Measurements from ENCODE around the gene DPYSL3. TPM values are rescaled to one million over a fixed set of nuclear protein-coding genes. Genes with fewer than 3 reads are reported as not detected.

Gene DPYSL3
- polyA plus RNA-seq, 1 of the 3 experiments (the other 2 are of a cell fraction), result 123 TPM

DNA sequence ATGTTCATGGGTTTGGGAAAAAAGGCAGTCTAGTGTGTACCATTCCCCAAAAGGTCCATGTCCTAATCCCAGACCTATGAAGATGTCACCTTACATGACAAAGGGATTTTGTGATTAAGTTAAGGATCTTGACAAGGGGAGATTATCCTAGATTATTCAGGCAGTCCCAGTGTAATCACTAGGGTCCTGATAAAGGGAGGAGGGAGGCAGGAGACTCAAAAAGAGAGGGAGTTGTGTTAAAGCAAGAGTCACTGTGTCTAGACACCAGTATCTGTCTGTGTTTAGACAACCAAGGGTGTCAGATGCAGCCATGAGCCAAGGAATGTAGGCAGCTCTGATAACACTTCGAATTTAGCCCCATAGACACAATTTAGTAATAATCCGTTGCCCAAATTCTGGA is 49.5 kb downstream of the DPYSL3 start:
- ChIA-PET CTCF (interaction anchor here (1.4 to 3.5 kb wide), 3 partner anchors 99 to 118 kb away, joined by 3 to 17 read pairs (median 14); no protein-coding TSS in a partner anchor), POLR2A (no interaction called here)
- Histone ChIP-seq H3F3A (replicated peaks; ENCODE audit: insufficient read depth) (peaks cover 15% of the 10 kb centered on the region), H3K79me2 (ENCODE audit: insufficient read depth) (peaks cover 67% of the 10 kb centered on the region), H3K9me3 (no peaks in the 10 kb centered on the region), H3K36me3 (replicated peaks in 1 of 2; ENCODE audit: control insufficient read depth in 1 of 2, insufficient read depth in 2 of 2, low read length in 1 of 2) (peaks cover 0 to 7% of the 10 kb centered on the region in 2 experiments), H3K4me1 (ENCODE audit: control insufficient read depth in 1 of 2, insufficient read depth in 2 of 2, low read depth in 1 of 2, low read length in 1 of 2) (peaks cover 3 to 7% of the 10 kb centered on the region in 2 experiments), H2AFZ (ENCODE audit: low read depth) (no peak overlapping the region), H3K27ac (ENCODE audit: low read depth in 2 of 2, low read length in 1 of 2) (no peak overlapping the region), H3K9ac (no peak overlapping the region), H3K27me3 (ENCODE audit: insufficient read depth) (no peaks in the 10 kb centered on the region), H3K4me3 (ENCODE audit: low read depth in 2 of 2, low read length in 1 of 2) (no peak overlapping the region), H4K20me1 (ENCODE audit: insufficient read depth) (no peaks in the 10 kb centered on the region), H3K9me2 (no peaks in the 10 kb centered on the region), H3K4me2 (no peak overlapping the region)
- WGBS (ENCODE audit: low lambda C conversion rate), result 77% methylated on average over 2 of the region's 2 CpGs
- no peak for DNase-seq
- TF ChIP-seq REST (IDR thresholded peaks at IDR 0.05; ENCODE audit: low read depth, low read length), result no peak
- no peak for TF ChIP-seq FOXJ3 (CRISPR knock-in tag; IDR thresholded peaks at IDR 0.05)
- TF ChIP-seq CTCF (IDR thresholded peaks at IDR 0.05), result no peak
- no peak for TF ChIP-seq RAD21 (IDR thresholded peaks at IDR 0.05; ENCODE audit: low read length)
- no peak for TF ChIP-seq TEAD4 (IDR thresholded peaks at IDR 0.05; ENCODE audit: borderline replicate concordance, insufficient read depth)
- TF ChIP-seq SMC3 (IDR thresholded peaks at IDR 0.05; ENCODE audit: low read depth, low read length), result no peak
- TF ChIP-seq EP300 (IDR thresholded peaks at IDR 0.05; ENCODE audit: borderline replicate concordance in 1 of 2, low read depth in 1 of 2, low read length in 1 of 2), result no peak

DNA sequence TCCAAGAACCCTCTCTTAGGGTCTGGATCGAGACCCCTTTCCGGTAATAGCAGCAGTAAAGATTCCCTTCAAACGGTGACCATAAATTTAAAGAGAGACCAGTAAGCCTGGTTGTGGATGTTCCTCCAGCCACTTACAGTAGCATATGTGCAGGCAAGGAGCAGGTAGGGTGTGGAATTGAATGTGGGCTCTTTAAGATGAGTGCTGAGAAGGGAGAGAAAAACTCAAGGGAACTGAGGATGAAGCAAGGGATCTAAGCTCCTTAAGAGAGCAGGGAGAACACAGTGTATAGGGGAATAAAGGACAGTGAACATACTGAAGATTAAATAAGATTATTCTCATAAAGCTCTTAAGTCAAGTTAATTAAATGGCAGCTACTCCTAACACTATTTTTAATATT is 51.3 kb downstream of the DPYSL3 start:
- no peak for TF ChIP-seq EP300 (IDR thresholded peaks at IDR 0.05; ENCODE audit: borderline replicate concordance in 1 of 2, low read depth in 1 of 2, low read length in 1 of 2)
- no peak for TF ChIP-seq GABPA (IDR thresholded peaks at IDR 0.05; ENCODE audit: low read depth)
- no peak for TF ChIP-seq TEAD4 (IDR thresholded peaks at IDR 0.05; ENCODE audit: borderline replicate concordance, insufficient read depth)
- TF ChIP-seq, protein P1, sequence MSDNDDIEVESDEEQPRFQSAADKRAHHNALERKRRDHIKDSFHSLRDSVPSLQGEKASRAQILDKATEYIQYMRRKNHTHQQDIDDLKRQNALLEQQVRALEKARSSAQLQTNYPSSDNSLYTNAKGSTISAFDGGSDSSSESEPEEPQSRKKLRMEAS (IDR thresholded peaks at IDR 0.05; ENCODE audit: low read depth), result no peak
- no peak for TF ChIP-seq SIN3A (IDR thresholded peaks at IDR 0.05; ENCODE audit: borderline replicate concordance, low read depth, low read length)
- no peak for TF ChIP-seq RAD21 (IDR thresholded peaks at IDR 0.05; ENCODE audit: low read length)
- no peak for TF ChIP-seq RXRA (IDR thresholded peaks at IDR 0.05; ENCODE audit: borderline replicate concordance, low read depth)
- no peak for TF ChIP-seq ZBTB33 (IDR thresholded peaks at IDR 0.05; ENCODE audit: borderline replicate concordance, low read depth)
- no peak for TF ChIP-seq EZH2phosphoT487 (IDR thresholded peaks at IDR 0.05; ENCODE audit: borderline replicate concordance, low read depth)
- no peak for TF ChIP-seq CHD2 (IDR thresholded peaks at IDR 0.05; ENCODE audit: low read length, partially characterized antibody)
- DNase-seq, result no peak
- no peaks in the 10 kb centered on the region for H4K20me1 ChIP-seq (ENCODE audit: insufficient read depth)
- H3K4me3 ChIP-seq (ENCODE audit: low read depth in 2 of 2, low read length in 1 of 2), result no peak overlapping the region
- POLR2A ChIA-PET, result no interaction called here
- 90% methylated on average over 3 of the region's 3 CpGs for WGBS (ENCODE audit: low lambda C conversion rate)
- H3K9me2 ChIP-seq, result no peaks in the 10 kb centered on the region
- no peak overlapping the region for H3K9ac ChIP-seq
- CTCF ChIA-PET, result interaction anchor here (0.6 to 8.8 kb wide), 4 partner anchors 14 to 248 kb away, joined by 3 to 68 read pairs (median 8); no protein-coding TSS in a partner anchor
- no peaks in the 10 kb centered on the region for H3K27me3 ChIP-seq (ENCODE audit: insufficient read depth)
- H2AFZ ChIP-seq (ENCODE audit: low read depth), result no peak overlapping the region
- H3F3A ChIP-seq (replicated peaks; ENCODE audit: insufficient read depth), result peaks cover 23% of the 10 kb centered on the region
- H3K79me2 ChIP-seq (ENCODE audit: insufficient read depth), result peaks cover 49% of the 10 kb centered on the region
- H3K9me3 ChIP-seq, result no peaks in the 10 kb centered on the region
- peaks cover 12 to 16% of the 10 kb centered on the region in 2 experiments for H3K4me1 ChIP-seq (ENCODE audit: control insufficient read depth in 1 of 2, insufficient read depth in 2 of 2, low read depth in 1 of 2, low read length in 1 of 2)
- H3K36me3 ChIP-seq (replicated peaks in 1 of 2; ENCODE audit: control insufficient read depth in 1 of 2, insufficient read depth in 2 of 2, low read length in 1 of 2), result peaks cover 0 to 7% of the 10 kb centered on the region in 2 experiments
- no peak overlapping the region for H3K27ac ChIP-seq (ENCODE audit: low read depth in 2 of 2, low read length in 1 of 2)
- H3K4me2 ChIP-seq, result no peak overlapping the region

Data from SK-N-SH (cell line).